ENCODE measurements around the gene ADPRM.
"Not testable (repeated sequence)": the region's sequence is repeated elsewhere in the genome, so short reads cannot be mapped to it uniquely, and the experiment has no call there.

ADPRM gene

DNA sequence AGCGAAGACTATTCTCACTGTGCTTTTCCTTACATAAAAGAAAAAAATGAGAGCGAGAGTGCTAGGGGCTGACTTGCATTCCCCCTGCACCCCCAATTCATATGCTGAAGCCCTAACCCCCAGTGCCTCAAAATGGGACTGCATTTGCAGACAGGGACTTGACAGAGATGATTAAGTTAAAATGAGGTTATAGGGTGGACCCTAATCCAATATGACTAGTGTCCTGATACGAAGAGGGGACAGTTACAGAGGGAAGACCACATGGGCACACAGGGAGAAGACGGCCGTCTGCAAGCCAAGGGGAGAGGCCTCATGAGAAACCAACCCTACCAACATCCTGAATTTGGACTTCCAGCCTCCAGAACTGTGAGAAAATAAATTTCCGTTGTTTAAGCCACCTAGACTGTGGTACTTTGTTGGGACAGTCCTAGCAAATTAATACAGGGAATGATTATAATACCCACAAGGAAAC, 34.0 kb downstream of the ADPRM start:
- no peaks in the 10 kb centered on the region for H3K27me3 ChIP-seq (ENCODE audit: control insufficient read depth, insufficient read depth, low read length)
- H3K36me3 ChIP-seq (ENCODE audit: insufficient read depth, low read length) = no peaks in the 10 kb centered on the region
- no peak overlapping the region for H3K9ac ChIP-seq (ENCODE audit: low read depth, low read length)
- no peak overlapping the region for H3K4me3 ChIP-seq (ENCODE audit: low read length)
- H3K4me2 ChIP-seq (ENCODE audit: low read length) = no peak overlapping the region
- H3K9me3 ChIP-seq (replicated peaks; ENCODE audit: low read length) = no peaks in the 10 kb centered on the region
- H3K4me1 ChIP-seq (ENCODE audit: control insufficient read depth, insufficient read depth, low read length) = peaks cover 13% of the 10 kb centered on the region

DNA sequence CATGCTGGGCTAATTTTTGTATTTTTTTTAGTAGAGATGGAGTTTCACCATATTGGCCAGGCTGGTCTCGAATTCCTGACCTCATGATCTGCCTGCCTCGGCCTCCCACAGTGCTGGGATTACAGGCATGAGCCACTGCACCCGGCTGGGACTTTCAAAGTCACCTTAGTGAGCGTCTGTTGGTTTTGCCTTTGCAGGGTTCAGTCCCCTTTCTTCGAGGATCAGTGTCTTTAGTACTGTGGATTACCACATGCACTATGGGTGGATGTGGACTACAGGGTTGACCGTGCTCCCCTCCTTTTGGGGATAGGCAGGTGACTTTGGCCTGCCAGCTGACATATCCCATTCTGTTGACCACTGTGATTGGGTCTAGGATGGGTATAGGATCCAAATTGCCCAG, 34.7 kb downstream of the ADPRM start:
- not testable (repeated sequence) for H3K4me3 ChIP-seq (ENCODE audit: low read length); H3K9me3 ChIP-seq (replicated peaks; ENCODE audit: low read length); H3K9ac ChIP-seq (ENCODE audit: low read depth, low read length); H3K27me3 ChIP-seq (ENCODE audit: control insufficient read depth, insufficient read depth, low read length); H3K4me2 ChIP-seq (ENCODE audit: low read length); H3K36me3 ChIP-seq (ENCODE audit: insufficient read depth, low read length)
- peaks cover 13% of the 10 kb centered on the region for H3K4me1 ChIP-seq (ENCODE audit: control insufficient read depth, insufficient read depth, low read length)

DNA sequence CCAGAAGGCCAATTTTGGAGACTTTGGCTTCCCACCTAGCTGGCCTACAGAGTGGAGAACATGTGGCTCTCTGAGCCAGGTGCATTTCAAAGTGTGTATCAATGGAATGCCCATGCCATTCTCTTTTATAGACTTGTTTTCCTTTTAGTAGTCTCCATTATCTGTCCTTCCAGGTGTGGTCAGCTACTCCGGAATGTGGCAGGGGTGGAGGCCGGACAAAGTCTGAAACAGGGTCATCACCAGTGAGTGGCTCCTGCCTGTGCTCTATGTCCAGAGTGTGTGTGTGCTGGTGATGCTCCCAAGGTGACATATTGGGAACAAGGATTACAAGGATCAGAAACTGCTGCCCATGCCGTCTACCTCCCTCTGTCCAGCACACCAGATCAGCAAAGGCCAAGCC, 36.3 kb downstream of the ADPRM start:
- Histone ChIP-seq H3K9me3 (replicated peaks; ENCODE audit: low read length) (no peaks in the 10 kb centered on the region), H3K4me1 (ENCODE audit: control insufficient read depth, insufficient read depth, low read length) (peaks cover 13% of the 10 kb centered on the region)

DNA sequence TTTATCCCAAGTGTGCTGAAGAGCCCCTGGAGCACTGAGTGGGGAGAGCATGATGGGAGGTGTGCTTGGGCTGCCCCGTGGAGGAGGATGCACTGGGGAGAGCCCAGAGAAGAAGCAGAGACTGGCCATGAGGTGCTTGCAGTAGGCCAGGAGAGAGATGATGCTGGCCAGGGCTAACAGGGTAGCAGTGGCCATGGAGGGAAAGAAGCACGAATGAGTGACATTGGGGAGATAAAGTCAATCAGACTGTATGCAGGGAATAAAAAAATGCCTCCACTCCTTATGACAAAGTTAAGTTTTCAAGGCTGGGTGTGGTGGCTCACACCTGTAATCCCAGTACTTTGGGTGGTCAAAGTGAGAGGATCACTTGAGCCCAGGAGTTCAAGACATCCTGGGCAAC, 37.9 kb downstream of the ADPRM start:
- Histone ChIP-seq H3K36me3 (ENCODE audit: insufficient read depth, low read length) (no peaks in the 10 kb centered on the region), H3K4me2 (ENCODE audit: low read length) (no peak overlapping the region), H3K4me1 (ENCODE audit: control insufficient read depth, insufficient read depth, low read length) (peaks cover 7% of the 10 kb centered on the region), H3K9me3 (replicated peaks; ENCODE audit: low read length) (no peaks in the 10 kb centered on the region), H3K4me3 (ENCODE audit: low read length) (no peak overlapping the region), H3K27me3 (ENCODE audit: control insufficient read depth, insufficient read depth, low read length) (peaks cover 9% of the 10 kb centered on the region), H3K9ac (ENCODE audit: low read depth, low read length) (no peak overlapping the region)

More for the DNA sequence above, 36.3 kb downstream of the ADPRM start:
- H3K27me3 ChIP-seq (ENCODE audit: control insufficient read depth, insufficient read depth, low read length) = peaks cover 8% of the 10 kb centered on the region
- no peak overlapping the region for H3K9ac ChIP-seq (ENCODE audit: low read depth, low read length)
- H3K36me3 ChIP-seq (ENCODE audit: insufficient read depth, low read length) = no peaks in the 10 kb centered on the region
- H3K4me3 ChIP-seq (ENCODE audit: low read length) = no peak overlapping the region
- no peak overlapping the region for H3K4me2 ChIP-seq (ENCODE audit: low read length)

DNA sequence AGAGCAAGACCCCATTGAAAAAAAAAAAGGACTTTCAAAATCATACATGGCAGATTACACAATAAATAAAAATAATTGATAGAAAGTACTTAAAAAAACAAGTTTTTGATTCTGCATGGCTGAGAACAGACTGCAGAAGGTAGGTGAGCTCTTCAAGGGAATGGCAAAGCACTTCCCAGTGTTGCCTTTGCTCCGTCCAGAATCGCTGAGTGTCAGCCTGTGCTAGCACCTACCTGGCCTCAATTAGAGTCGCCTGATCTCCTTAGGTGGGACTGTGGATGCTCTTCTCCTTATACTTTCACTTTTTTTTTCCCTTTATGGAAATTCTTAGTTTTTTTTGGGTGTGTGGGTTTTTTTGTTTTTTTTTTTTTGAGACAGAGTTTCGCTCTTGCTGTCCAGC, 38.4 kb downstream of the ADPRM start:
- H3K9ac ChIP-seq (ENCODE audit: low read depth, low read length) = no peak overlapping the region
- H3K36me3 ChIP-seq (ENCODE audit: insufficient read depth, low read length) = no peaks in the 10 kb centered on the region
- H3K4me2 ChIP-seq (ENCODE audit: low read length) = no peak overlapping the region
- H3K27me3 ChIP-seq (ENCODE audit: control insufficient read depth, insufficient read depth, low read length) = peaks cover 12% of the 10 kb centered on the region
- H3K4me3 ChIP-seq (ENCODE audit: low read length) = no peak overlapping the region
- H3K4me1 ChIP-seq (ENCODE audit: control insufficient read depth, insufficient read depth, low read length) = peaks cover 3% of the 10 kb centered on the region
- H3K9me3 ChIP-seq (replicated peaks; ENCODE audit: low read length) = no peaks in the 10 kb centered on the region

DNA sequence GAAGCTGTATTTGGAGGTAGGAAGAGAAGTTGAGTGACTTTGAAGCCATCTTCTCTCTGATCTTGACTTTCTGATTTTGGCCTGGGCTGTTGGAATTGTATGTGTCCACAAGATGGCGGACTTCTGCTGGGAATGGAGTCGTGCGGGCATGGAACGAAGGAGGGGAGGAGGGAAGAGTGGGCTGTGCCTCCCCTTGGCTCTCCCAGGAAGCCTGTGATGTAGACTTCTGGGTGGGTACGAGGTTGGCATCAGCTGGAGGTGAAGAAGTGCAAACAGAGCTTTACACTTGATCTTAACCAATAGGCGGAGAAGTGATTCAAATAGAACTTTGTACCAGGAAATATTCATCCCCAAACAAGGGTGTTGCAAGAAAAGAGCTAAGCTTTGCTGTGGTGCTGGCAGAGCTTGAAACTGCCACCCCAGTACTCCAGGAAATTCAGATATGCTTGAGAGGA, 39.8 kb downstream of the ADPRM start:
- Histone ChIP-seq H3K4me1 (ENCODE audit: control insufficient read depth, insufficient read depth, low read length) (no peaks in the 10 kb centered on the region), H3K36me3 (ENCODE audit: insufficient read depth, low read length) (no peaks in the 10 kb centered on the region), H3K27me3 (ENCODE audit: control insufficient read depth, insufficient read depth, low read length) (peaks cover 17% of the 10 kb centered on the region), H3K4me2 (ENCODE audit: low read length) (no peak overlapping the region), H3K9me3 (replicated peaks; ENCODE audit: low read length) (no peaks in the 10 kb centered on the region), H3K4me3 (ENCODE audit: low read length) (no peak overlapping the region), H3K9ac (ENCODE audit: low read depth, low read length) (no peak overlapping the region)

DNA sequence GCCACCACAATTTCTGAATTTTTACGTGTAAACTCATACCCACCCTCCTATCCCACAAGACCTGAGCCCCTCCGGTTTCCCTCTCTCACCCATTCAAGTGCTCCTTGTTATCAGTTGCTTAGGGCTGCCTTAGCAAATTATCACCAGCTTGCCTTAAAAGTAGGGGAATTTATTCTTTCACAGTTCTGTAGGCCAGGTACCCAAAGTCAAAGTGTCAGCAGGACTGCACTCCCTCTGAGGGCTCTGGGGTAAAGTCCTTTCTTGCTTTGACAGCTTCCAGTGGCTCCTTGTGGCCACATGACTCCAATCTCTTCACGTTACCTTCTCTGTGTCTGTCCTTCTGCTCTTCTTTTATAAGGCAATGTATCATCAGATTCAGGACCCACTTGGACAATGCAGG, 40.3 kb downstream of the ADPRM start:
- no peaks in the 10 kb centered on the region for H3K4me1 ChIP-seq (ENCODE audit: control insufficient read depth, insufficient read depth, low read length)
- no peak overlapping the region for H3K9ac ChIP-seq (ENCODE audit: low read depth, low read length)
- no peak overlapping the region for H3K4me3 ChIP-seq (ENCODE audit: low read length)
- no peaks in the 10 kb centered on the region for H3K36me3 ChIP-seq (ENCODE audit: insufficient read depth, low read length)
- H3K4me2 ChIP-seq (ENCODE audit: low read length) = no peak overlapping the region
- no peaks in the 10 kb centered on the region for H3K9me3 ChIP-seq (replicated peaks; ENCODE audit: low read length)
- H3K27me3 ChIP-seq (ENCODE audit: control insufficient read depth, insufficient read depth, low read length) = peaks cover 17% of the 10 kb centered on the region

DNA sequence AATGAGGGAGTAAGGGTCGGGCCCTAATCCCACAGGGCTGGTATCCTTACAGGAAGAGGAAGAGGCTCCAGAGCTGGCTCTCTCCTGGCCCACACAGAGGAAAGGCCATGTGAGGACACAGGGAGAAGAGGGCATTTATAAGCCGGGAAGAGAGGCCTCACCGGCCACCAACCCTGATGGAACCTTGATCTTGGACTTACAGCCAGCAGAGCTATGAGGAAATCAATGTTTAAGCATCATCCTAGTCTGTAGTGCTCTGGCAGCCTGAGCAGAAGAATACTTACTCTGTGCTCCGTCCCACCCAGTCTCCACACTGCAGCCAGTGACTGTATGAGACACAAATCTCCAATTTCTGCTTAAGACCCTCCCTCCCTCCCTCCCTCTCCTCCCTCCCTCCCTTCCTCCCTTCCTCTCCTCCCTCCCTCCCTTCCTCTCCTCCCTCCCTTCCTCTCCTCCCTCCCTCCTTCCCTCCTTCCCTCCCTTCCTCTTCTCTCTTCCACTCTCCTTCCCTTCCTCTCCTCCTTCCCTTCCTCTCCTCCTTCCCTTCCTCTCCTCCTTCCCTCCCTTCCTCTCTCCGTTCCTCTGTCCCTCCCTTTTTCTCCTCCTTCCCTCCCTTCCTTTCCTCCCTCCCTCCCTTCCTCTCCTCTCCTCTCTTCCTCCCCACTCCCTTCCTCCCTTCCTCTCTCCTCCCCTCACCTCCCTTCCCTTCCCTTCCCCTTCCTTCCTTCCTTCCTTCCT, 41.3 kb downstream of the ADPRM start:
- H3K4me3 ChIP-seq (ENCODE audit: low read length) = no peak overlapping the region
- peaks cover 17% of the 10 kb centered on the region for H3K27me3 ChIP-seq (ENCODE audit: control insufficient read depth, insufficient read depth, low read length)

DNA sequence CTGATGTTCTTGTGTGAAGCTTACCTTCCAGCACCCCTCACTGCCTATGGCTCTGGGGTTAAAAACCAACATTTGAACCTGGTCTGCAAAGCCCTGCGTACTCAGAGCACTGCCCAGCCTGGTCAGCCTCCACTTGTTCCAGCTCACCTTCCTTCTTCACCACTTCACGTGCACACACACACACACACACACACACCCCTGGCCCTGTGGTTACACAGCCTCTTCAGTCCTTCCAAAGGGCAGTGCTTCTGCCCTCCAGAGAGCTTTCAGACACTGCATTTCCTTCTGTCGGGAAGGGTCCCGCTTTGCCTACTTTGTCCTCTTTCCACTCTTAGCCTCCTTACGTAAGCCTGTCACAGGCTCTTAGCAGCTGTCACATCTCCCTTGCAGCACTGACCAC, 42.0 kb downstream of the ADPRM start:
- Histone ChIP-seq H3K36me3 (ENCODE audit: insufficient read depth, low read length) (no peaks in the 10 kb centered on the region), H3K9me3 (replicated peaks; ENCODE audit: low read length) (no peaks in the 10 kb centered on the region), H3K4me2 (ENCODE audit: low read length) (no peak overlapping the region), H3K4me3 (ENCODE audit: low read length) (no peak overlapping the region), H3K4me1 (ENCODE audit: control insufficient read depth, insufficient read depth, low read length) (no peaks in the 10 kb centered on the region), H3K27me3 (ENCODE audit: control insufficient read depth, insufficient read depth, low read length) (peaks cover 17% of the 10 kb centered on the region), H3K9ac (ENCODE audit: low read depth, low read length) (no peak overlapping the region)

More for the DNA sequence above, 41.3 kb downstream of the ADPRM start:
- H3K9me3 ChIP-seq (replicated peaks; ENCODE audit: low read length) = no peaks in the 10 kb centered on the region
- H3K9ac ChIP-seq (ENCODE audit: low read depth, low read length) = no peak overlapping the region
- no peak overlapping the region for H3K4me2 ChIP-seq (ENCODE audit: low read length)
- H3K36me3 ChIP-seq (ENCODE audit: insufficient read depth, low read length) = no peaks in the 10 kb centered on the region
- H3K4me1 ChIP-seq (ENCODE audit: control insufficient read depth, insufficient read depth, low read length) = no peaks in the 10 kb centered on the region

DNA sequence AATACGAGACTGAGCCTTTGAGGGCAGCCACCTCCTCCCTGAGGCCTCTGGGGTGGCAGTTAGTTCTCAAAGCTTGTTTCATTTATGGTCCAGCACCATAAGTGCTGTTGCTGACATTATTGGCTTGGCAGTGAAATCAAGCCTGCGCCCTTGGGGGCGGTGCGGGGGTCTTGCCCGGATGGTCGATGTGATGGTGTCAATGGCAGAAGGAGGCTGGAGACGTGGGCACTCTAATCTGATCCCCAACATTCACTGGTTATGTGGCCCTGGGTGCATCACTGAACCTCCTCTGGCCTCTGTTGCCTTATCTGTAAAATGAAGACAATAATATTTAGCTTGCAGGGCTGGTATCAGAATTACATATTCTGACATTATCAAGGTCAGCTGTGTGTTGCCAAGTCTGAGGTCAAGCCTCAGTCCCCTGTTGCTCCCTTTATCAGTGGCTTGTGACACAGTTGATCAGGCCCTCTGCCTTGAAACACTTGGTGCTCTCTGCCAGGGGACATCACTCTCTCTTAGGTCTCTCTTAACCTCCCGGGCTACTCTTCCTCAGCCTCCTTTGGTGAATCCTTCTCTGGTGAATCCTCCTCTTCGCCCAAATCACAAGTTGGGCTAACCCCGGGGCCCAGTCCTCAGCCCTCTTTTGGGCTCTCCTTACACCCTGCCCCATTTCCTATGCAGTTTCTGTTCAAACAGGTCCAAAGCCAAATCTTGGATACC, 44.2 kb downstream of the ADPRM start:
- Histone ChIP-seq H3K27me3 (ENCODE audit: control insufficient read depth, insufficient read depth, low read length) (peaks cover 17% of the 10 kb centered on the region), H3K4me2 (ENCODE audit: low read length) (no peak overlapping the region), H3K4me3 (ENCODE audit: low read length) (no peak overlapping the region)

DNA sequence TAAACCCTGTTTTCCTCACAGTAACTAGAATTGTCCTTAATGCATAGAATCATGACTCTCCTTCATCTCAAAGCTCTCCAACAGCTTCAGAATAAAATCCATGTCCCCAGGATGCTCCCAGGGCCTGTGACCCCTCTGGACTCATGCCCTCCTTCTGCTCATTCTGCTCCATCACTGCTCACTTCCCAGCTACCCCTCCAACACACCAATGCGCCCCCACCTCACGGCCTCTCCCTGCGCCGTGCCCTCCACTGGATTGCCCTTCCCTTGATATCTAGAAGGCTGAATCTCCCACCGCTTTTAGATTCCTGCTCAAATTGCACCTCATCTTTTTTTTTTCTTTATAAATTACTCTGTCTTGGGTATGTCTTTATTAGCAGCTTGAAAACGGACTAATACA, 45.0 kb downstream of the ADPRM start:
- Histone ChIP-seq H3K36me3 (ENCODE audit: insufficient read depth, low read length) (no peaks in the 10 kb centered on the region), H3K9me3 (replicated peaks; ENCODE audit: low read length) (no peaks in the 10 kb centered on the region), H3K4me2 (ENCODE audit: low read length) (no peak overlapping the region), H3K9ac (ENCODE audit: low read depth, low read length) (no peak overlapping the region), H3K4me3 (ENCODE audit: low read length) (no peak overlapping the region), H3K4me1 (ENCODE audit: control insufficient read depth, insufficient read depth, low read length) (no peaks in the 10 kb centered on the region), H3K27me3 (ENCODE audit: control insufficient read depth, insufficient read depth, low read length) (peaks cover 17% of the 10 kb centered on the region)

More for the DNA sequence above, 44.2 kb downstream of the ADPRM start:
- Histone ChIP-seq H3K9me3 (replicated peaks; ENCODE audit: low read length) (no peaks in the 10 kb centered on the region), H3K9ac (ENCODE audit: low read depth, low read length) (no peak overlapping the region), H3K4me1 (ENCODE audit: control insufficient read depth, insufficient read depth, low read length) (no peaks in the 10 kb centered on the region), H3K36me3 (ENCODE audit: insufficient read depth, low read length) (no peaks in the 10 kb centered on the region)

Measured in skeletal muscle satellite cell (primary cell).